GM23338 (cell line): ENCODE data around the gene NR2E3. TPM values are rescaled to one million over a fixed set of nuclear protein-coding genes. Genes with fewer than 3 reads are reported as not detected.

Experiments used
- ATAC-seq: fragments of 200-7000 bp; cut with Tn5 transposase; 3 replicates; pipeline ENCODE4 v1.9.1; 2020
- DNase-seq: peaks from one replicate; pipeline ENCODE4 v3.0.0-alpha.2; 2015; ENCODE audit warnings: low spot score
- H2AFZ ChIP-seq: fragments of 200-600 bp; sonication (generic); 2 replicates; pipeline ENCODE4 v1.8.0; 2016; ENCODE audit warnings: antibody characterized with exemption, mild to moderate bottlenecking, moderate library complexity
- H3F3A ChIP-seq: fragments of 200-600 bp; sonication (generic); replicated peaks from 2 replicates; pipeline ENCODE4 v1.8.0; 2017; ENCODE audit warnings: antibody characterized with exemption, mixed run types, low read depth
- H3K27ac ChIP-seq: fragments of 200-600 bp; sonication (generic); 2 replicates; pipeline ENCODE4 v1.6.1; 2016; ENCODE audit warnings: low read depth
- H3K27me3 ChIP-seq: fragments of 200-600 bp; sonication (generic); 2 replicates; pipeline ENCODE4 v1.8.0; 2016; ENCODE audit warnings: mild to moderate bottlenecking, mixed run types, moderate library complexity; ENCODE audit not compliant: insufficient read depth
- H3K36me3 ChIP-seq: fragments of 200-600 bp; sonication (generic); 2 replicates; pipeline ENCODE4 v1.8.0; 2016; ENCODE audit warnings: mild to moderate bottlenecking; ENCODE audit not compliant: insufficient read depth
- H3K4me1 ChIP-seq: fragments of 200-600 bp; sonication (generic); 2 replicates; pipeline ENCODE4 v1.8.0; 2016; ENCODE audit warnings: mild to moderate bottlenecking, moderate library complexity; ENCODE audit not compliant: insufficient read depth
- H3K4me2 ChIP-seq: fragments of 200-600 bp; sonication (generic); 2 replicates; pipeline ENCODE4 v1.7.1; 2017; ENCODE audit warnings: mixed run types
- H3K4me3 ChIP-seq: fragments of 200-600 bp; sonication (generic); 2 replicates; pipeline ENCODE4 v1.6.1; 2016; ENCODE audit warnings: mixed run types
- H3K79me2 ChIP-seq: fragments of 200-600 bp; sonication (generic); replicated peaks from 2 replicates; pipeline ENCODE4 v1.8.0; 2017; ENCODE audit warnings: mild to moderate bottlenecking; ENCODE audit not compliant: insufficient read depth
- H3K9me2 ChIP-seq: fragments of 200-600 bp; sonication (generic); 2 replicates; pipeline ENCODE4 v1.8.0; 2017; ENCODE audit not compliant: insufficient read depth
- H4K20me1 ChIP-seq: fragments of 200-600 bp; sonication (generic); replicated peaks from 2 replicates; pipeline ENCODE4 v1.8.0; 2017; ENCODE audit warnings: mild to moderate bottlenecking; ENCODE audit not compliant: insufficient read depth
- H3K27ac Mint-ChIP-seq: 2 replicates; pipeline ENCODE4 v1.8.0; 2020; ENCODE audit warnings: inconsistent platforms, mild to moderate bottlenecking, moderate library complexity, mixed read lengths
- H3K27me3 Mint-ChIP-seq: 3 replicates; pipeline ENCODE4 v1.8.0; 2022; ENCODE audit warnings: low read depth, mild to moderate bottlenecking, moderate library complexity, mixed read lengths, inconsistent platforms; ENCODE audit not compliant: insufficient read depth, poor library complexity
- H3K36me3 Mint-ChIP-seq: 3 replicates; pipeline ENCODE4 v1.8.0; 2021; ENCODE audit warnings: low read depth, mild to moderate bottlenecking, inconsistent platforms, moderate library complexity, mixed read lengths
- H3K4me1 Mint-ChIP-seq: 3 replicates; pipeline ENCODE4 v1.8.0; 2020; ENCODE audit warnings: mild to moderate bottlenecking, inconsistent platforms, mixed read lengths
- H3K4me3 Mint-ChIP-seq: 3 replicates; pipeline ENCODE4 v1.8.0; 2021; ENCODE audit warnings: moderate library complexity, mild to moderate bottlenecking, inconsistent platforms, mixed read lengths
- H3K9me3 Mint-ChIP-seq: 3 replicates; pipeline ENCODE4 v1.8.0; 2020; ENCODE audit warnings: moderate library complexity, mild to moderate bottlenecking, inconsistent platforms, mixed read lengths
- CREB1 ChIP-seq: fragments of 250-450 bp; sonication (Bioruptor Pico); IDR thresholded peaks from 2 replicates; pipeline ENCODE4 v1.5.0; 2020; ENCODE audit warnings: low read depth, mild to moderate bottlenecking, moderate library complexity
- EZH2 ChIP-seq: fragments of 200-600 bp; sonication (generic); IDR thresholded peaks from one replicate; pipeline ENCODE4 v1.8.0; 2017; ENCODE audit warnings: antibody characterized with exemption, mild to moderate bottlenecking, low read depth; ENCODE audit not compliant: unreplicated experiment
- EZH2phosphoT487 ChIP-seq: fragments of 200-600 bp; sonication (generic); IDR thresholded peaks from one replicate; pipeline ENCODE4 v1.8.1; 2018; ENCODE audit warnings: antibody characterized with exemption; ENCODE audit not compliant: unreplicated experiment
- JUNB ChIP-seq: IDR thresholded peaks from one replicate; pipeline ENCODE4 v1.6.1; 2016; ENCODE audit warnings: antibody characterized with exemption; ENCODE audit not compliant: unreplicated experiment
- POLR2AphosphoS5 ChIP-seq: IDR thresholded peaks from 2 replicates; pipeline ENCODE4 v1.6.1; 2016; ENCODE audit warnings: antibody characterized with exemption, low read depth
- ZNF331 ChIP-seq: fragments of 250-450 bp; sonication (Bioruptor Pico); IDR thresholded peaks from 2 replicates; pipeline ENCODE4 v1.5.0; 2020; ENCODE audit warnings: low read depth, mild to moderate bottlenecking, moderate library complexity
- ZNF462 ChIP-seq: fragments of 250-450 bp; sonication (Bioruptor Pico); IDR thresholded peaks from 2 replicates; pipeline ENCODE4 v1.5.0; 2020; ENCODE audit warnings: mild to moderate bottlenecking, moderate library complexity
- polyA plus RNA-seq: library from polyadenylated mRNA; unstranded; fragments of >200 nt; fragmentation: Nextera tagmentation; extraction: Ambion mirVana; gene quantifications from 2 replicates; pipeline ENCODE4 v1.2.1, GENCODE V29; 2016
- total RNA-seq: library from RNA; depleted of rRNA; stranded (reverse); fragments of >200 nt; shearing (Covaris generic); gene quantifications from 2 replicates; pipeline ENCODE4 v1.2.3, GENCODE V29; 2014
- TF ChIP-seq, protein P1 (sequence below), 2 experiments: fragments of 200-600 bp in 1 of 2; sonication (generic) in 1 of 2; conservative IDR thresholded peaks; 2 replicates each; pipeline versions ENCODE4 v1.5.1 to v1.6.1; 2016 to 2017; ENCODE audit warnings: antibody characterized with exemption in 2 of 2, low read depth in 2 of 2, mild to moderate bottlenecking in 2 of 2, moderate library complexity in 1 of 2
- TF ChIP-seq, protein P2 (sequence below): IDR thresholded peaks from 2 replicates; pipeline ENCODE4 v1.6.1; 2016; ENCODE audit warnings: antibody characterized with exemption

Gene NR2E3
- total and polyA plus RNA-seq, 2 experiments from 2014 or later, result 1.3 to 1.4 TPM

DNA sequence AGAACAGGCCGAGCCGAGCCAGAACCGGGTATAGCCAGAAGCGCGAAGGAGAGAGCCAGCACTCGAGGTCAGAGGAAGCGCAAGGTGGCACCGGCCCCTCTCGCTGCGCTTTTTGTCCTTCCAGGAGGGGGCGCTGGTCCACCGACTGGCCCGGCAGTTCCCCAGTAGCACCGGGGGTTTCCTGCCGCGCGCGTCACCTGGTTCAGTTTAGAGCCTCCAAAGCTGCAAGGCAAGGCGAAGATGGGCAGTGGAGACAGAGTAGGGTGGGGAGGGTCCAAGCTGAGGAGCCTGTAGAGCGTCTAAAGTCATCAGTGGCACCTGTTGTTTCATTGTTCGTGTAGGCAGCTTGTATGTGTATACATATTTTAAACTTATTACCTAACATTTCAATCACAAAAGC, 7.6 kb upstream of the NR2E3 start:
- peak; percentile 84 for DNase-seq
- H3K27ac Mint-ChIP-seq, result no peak overlapping the region

More for the DNA sequence above, 7.6 kb upstream of the NR2E3 start:
- no peaks in the 10 kb centered on the region for H3K27me3 ChIP-seq
- H3K9me2 ChIP-seq, result no peaks in the 10 kb centered on the region
- H3F3A ChIP-seq, result peaks cover 3% of the 10 kb centered on the region; the same call in 1 of the 2 replicates
- no peaks in the 10 kb centered on the region for H3K36me3 ChIP-seq
- no peaks in the 10 kb centered on the region for H3K79me2 ChIP-seq
- Mint-ChIP-seq H3K9me3 (peaks cover 7% of the 10 kb centered on the region; the same call in 2 of the 3 replicates), H3K27me3 (peaks cover 13% of the 10 kb centered on the region), H3K4me1 (peaks cover 31% of the 10 kb centered on the region), H3K4me3 (no peak overlapping the region), H3K36me3 (peaks cover 2% of the 10 kb centered on the region; the same call in 1 of the 3 replicates)
- H3K4me1 ChIP-seq, result peaks cover 21% of the 10 kb centered on the region
- H3K4me2 ChIP-seq, result no peak overlapping the region
- H2AFZ ChIP-seq, result peak overlapping the region; percentile 94
- no peaks in the 10 kb centered on the region for H4K20me1 ChIP-seq
- ATAC-seq, result peak; percentile 52
- TF ChIP-seq, protein P1, sequence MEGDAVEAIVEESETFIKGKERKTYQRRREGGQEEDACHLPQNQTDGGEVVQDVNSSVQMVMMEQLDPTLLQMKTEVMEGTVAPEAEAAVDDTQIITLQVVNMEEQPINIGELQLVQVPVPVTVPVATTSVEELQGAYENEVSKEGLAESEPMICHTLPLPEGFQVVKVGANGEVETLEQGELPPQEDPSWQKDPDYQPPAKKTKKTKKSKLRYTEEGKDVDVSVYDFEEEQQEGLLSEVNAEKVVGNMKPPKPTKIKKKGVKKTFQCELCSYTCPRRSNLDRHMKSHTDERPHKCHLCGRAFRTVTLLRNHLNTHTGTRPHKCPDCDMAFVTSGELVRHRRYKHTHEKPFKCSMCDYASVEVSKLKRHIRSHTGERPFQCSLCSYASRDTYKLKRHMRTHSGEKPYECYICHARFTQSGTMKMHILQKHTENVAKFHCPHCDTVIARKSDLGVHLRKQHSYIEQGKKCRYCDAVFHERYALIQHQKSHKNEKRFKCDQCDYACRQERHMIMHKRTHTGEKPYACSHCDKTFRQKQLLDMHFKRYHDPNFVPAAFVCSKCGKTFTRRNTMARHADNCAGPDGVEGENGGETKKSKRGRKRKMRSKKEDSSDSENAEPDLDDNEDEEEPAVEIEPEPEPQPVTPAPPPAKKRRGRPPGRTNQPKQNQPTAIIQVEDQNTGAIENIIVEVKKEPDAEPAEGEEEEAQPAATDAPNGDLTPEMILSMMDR (conservative IDR thresholded peaks at IDR 0.05; ENCODE audit: low read depth in 2 of 2), result peak; percentile 87 to 92
- TF ChIP-seq JUNB, result no peak
- TF ChIP-seq EZH2, result no peak
- no peak for TF ChIP-seq POLR2AphosphoS5
- no peak for TF ChIP-seq ZNF331 (CRISPR knock-in tag)
- TF ChIP-seq, protein P2, sequence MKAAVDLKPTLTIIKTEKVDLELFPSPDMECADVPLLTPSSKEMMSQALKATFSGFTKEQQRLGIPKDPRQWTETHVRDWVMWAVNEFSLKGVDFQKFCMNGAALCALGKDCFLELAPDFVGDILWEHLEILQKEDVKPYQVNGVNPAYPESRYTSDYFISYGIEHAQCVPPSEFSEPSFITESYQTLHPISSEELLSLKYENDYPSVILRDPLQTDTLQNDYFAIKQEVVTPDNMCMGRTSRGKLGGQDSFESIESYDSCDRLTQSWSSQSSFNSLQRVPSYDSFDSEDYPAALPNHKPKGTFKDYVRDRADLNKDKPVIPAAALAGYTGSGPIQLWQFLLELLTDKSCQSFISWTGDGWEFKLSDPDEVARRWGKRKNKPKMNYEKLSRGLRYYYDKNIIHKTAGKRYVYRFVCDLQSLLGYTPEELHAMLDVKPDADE, result peak; percentile 43; the same call in 1 of the 2 replicates
- no peak for TF ChIP-seq CREB1 (CRISPR knock-in tag)
- TF ChIP-seq EZH2phosphoT487, result no peak
- no peak for TF ChIP-seq ZNF462
- no peak overlapping the region for H3K27ac ChIP-seq
- H3K4me3 ChIP-seq, result no peak overlapping the region
